Choroid plexus epithelial cell (primary cell): ENCODE data around the gene PRG3.

Experiments
- DNase-seq: peaks from one replicate; pipeline ENCODE4 v3.0.0-alpha.2; 2010; ENCODE audit warnings: low read depth
- H3K4me3 ChIP-seq: 2 replicates; pipeline ENCODE4 v1.5.1; 2011; ENCODE audit warnings: low read depth, mild to moderate bottlenecking, control low read depth, low read length, moderate library complexity
- TF ChIP-seq, protein P1 (sequence below): conservative IDR thresholded peaks from 2 replicates; pipeline ENCODE4 v1.5.1; 2011; ENCODE audit warnings: low read depth, mild to moderate bottlenecking, control low read depth, inconsistent platforms, low read length, moderate library complexity

Gene PRG3

GRCh38 chr11:57380975-57381374 lies at the start of gene PRG3:
PRG3 (minus strand) TSS chr11:57381150; CDS start chr11:57380708, 442 bp downstream.
- DNase-seq, result no peak
- H3K4me3 ChIP-seq, result no peak within 1 kb of the TSS
- TF ChIP-seq, protein P1, sequence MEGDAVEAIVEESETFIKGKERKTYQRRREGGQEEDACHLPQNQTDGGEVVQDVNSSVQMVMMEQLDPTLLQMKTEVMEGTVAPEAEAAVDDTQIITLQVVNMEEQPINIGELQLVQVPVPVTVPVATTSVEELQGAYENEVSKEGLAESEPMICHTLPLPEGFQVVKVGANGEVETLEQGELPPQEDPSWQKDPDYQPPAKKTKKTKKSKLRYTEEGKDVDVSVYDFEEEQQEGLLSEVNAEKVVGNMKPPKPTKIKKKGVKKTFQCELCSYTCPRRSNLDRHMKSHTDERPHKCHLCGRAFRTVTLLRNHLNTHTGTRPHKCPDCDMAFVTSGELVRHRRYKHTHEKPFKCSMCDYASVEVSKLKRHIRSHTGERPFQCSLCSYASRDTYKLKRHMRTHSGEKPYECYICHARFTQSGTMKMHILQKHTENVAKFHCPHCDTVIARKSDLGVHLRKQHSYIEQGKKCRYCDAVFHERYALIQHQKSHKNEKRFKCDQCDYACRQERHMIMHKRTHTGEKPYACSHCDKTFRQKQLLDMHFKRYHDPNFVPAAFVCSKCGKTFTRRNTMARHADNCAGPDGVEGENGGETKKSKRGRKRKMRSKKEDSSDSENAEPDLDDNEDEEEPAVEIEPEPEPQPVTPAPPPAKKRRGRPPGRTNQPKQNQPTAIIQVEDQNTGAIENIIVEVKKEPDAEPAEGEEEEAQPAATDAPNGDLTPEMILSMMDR, result no peak

GRCh38 chr11:57429946-57430345 lies 49.0 kb upstream of the PRG3 start:
- TF ChIP-seq, protein P1, result no peak

GRCh38 chr11:57428643-57429042 lies 47.7 kb upstream of the PRG3 start:
- TF ChIP-seq, protein P1, result no peak
- H3K4me3 ChIP-seq, result no peak overlapping the region
- DNase-seq, result no peak

More at GRCh38 chr11:57429946-57430345, 49.0 kb upstream of the PRG3 start:
- H3K4me3 ChIP-seq, result no peak overlapping the region
- DNase-seq, result no peak

DNA sequence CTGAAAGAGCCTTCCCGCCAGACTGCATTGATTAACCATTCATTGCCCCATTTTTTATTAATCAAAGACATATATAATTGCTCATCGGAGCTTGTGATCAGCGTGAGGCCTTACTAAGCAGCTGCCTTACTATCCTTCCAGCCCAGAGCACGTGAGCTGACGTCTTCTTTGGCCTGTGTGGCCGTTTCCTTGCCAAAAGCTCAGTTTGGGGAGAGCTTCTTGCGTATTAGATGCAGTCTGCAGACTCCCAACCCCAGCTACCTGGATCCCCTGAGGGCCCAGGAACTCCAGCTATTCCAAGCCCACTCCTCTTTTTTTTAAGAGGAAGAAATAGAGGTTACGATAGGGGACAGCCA lies 46.8 kb upstream of the PRG3 start:
- TF ChIP-seq, protein P1, result no peak
- no peak overlapping the region for H3K4me3 ChIP-seq
- DNase-seq, result no peak

DNA sequence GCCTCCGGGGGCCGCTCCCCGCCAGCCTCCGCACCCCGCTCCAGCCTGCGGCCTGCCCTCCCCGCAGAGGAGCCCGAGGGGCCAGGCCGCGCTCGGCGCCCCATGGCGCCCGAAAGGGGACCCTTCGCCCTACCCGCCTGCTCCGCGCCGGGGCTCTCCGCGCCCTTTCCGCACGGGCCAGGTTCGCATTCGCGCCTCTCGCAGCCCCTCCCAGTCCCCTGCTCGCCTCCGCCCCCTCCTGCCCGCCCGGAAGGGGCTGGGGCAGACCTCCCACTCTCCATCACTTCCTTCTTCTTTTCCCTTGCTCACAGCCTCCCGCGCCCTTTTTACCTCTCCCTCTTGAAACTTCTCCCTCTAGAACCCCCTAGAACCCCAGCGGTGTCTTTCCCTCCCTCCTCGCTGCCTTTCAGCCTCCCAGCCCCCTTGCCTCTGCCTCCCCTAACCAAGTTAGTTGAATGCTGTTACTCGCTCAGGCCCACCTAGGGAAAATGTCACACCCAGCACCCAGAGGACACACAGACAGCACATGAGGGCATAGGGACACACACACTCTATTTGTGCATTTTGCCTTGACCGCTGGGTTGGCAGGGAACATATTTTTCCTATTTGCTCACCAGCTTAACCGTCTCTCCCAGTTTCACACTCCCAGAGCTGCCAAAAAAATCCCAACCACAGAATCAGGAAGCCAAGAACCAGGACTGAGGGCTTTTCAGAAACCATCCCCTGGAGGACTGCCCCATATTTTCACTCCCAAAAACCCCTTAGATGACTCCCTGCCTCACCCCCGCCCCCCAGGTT lies 46.2 kb upstream of the PRG3 start, which contains the start of gene SLC43A3:
SLC43A3 (minus strand) TSS at position 193 of the 798 bp plus-strand sequence. CDS start 949 bp downstream, outside the sequence.
- peak; percentile 66 for DNase-seq
- TF ChIP-seq, protein P1, result no peak
- H3K4me3 ChIP-seq, result peak within 1 kb of the TSS; percentile 58

- TF ChIP-seq, protein P1, result no peak
- DNase-seq, result peak; percentile 28
- peak overlapping the region; percentile 58 for H3K4me3 ChIP-seq
These were observed 45.5 kb upstream of the PRG3 start for GRCh38 chr11:57426439-57426928.
